HG03442 (cell line): ENCODE results near the gene GLMN.
"Not testable (repeated sequence)": the region's sequence is repeated elsewhere in the genome, so short reads cannot be mapped to it uniquely, and the experiment has no call there.

Source experiments
- ATAC-seq: cut with Tn5 transposase; IDR thresholded peaks from one replicate; pipeline ENCODE4 v1.9.1; 2021; ENCODE audit warnings: mild to moderate bottlenecking, moderate library complexity; ENCODE audit not compliant: unreplicated experiment

The GLMN gene

GRCh38 chr1:92301021-92301420 is 2.2 kb upstream of the GLMN start:
- ATAC-seq = no peak

- no peak for ATAC-seq
These were observed 827 bp upstream of the GLMN start for GRCh38 chr1:92299477-92300150.

- ATAC-seq = no peak
These were observed 594 bp downstream of the GLMN start for GRCh38 chr1:92298213-92298572.

GRCh38 chr1:92291372-92291999 is 7.3 kb downstream of the GLMN start:
- ATAC-seq = no peak

GRCh38 chr1:92281411-92281810 is 17.4 kb downstream of the GLMN start:
- not testable (repeated sequence) for ATAC-seq

GRCh38 chr1:92279781-92280180 is 19.0 kb downstream of the GLMN start:
- ATAC-seq = not testable (repeated sequence)

- ATAC-seq = no peak
These were observed 21.6 kb downstream of the GLMN start for GRCh38 chr1:92277105-92277723.

- ATAC-seq = no peak
These were observed 22.7 kb downstream of the GLMN start for GRCh38 chr1:92276082-92276481.

GRCh38 chr1:92274939-92275338 is 23.8 kb downstream of the GLMN start:
- no peak for ATAC-seq

GRCh38 chr1:92273039-92273438 is 25.7 kb downstream of the GLMN start:
- ATAC-seq = no peak

GRCh38 chr1:92262516-92262915 is 36.3 kb downstream of the GLMN start:
- ATAC-seq = no peak

GRCh38 chr1:92259350-92259749 is 39.4 kb downstream of the GLMN start:
- no peak for ATAC-seq

- not testable (repeated sequence) for ATAC-seq
These were observed 44.1 kb downstream of the GLMN start for GRCh38 chr1:92254714-92255113.

GRCh38 chr1:92244376-92244775 is 54.4 kb downstream of the GLMN start:
- ATAC-seq = no peak

GRCh38 chr1:92240034-92240433 is 58.8 kb downstream of the GLMN start:
- no peak for ATAC-seq

- ATAC-seq = no peak
These were observed 68.1 kb downstream of the GLMN start for GRCh38 chr1:92230736-92231135.

GRCh38 chr1:92228401-92228800 is 70.4 kb downstream of the GLMN start:
- ATAC-seq = no peak

- ATAC-seq = no peak
These were observed 79.8 kb downstream of the GLMN start for GRCh38 chr1:92219028-92219427.

GRCh38 chr1:92218559-92218958 is 80.2 kb downstream of the GLMN start:
- ATAC-seq = no peak

- ATAC-seq = no peak
These were observed 81.1 kb downstream of the GLMN start, which contains the start of gene C1orf146 for GRCh38 chr1:92217721-92218120. C1orf146 (plus strand) TSS chr1:92217915; CDS start chr1:92231421, 13,506 bp downstream.

GRCh38 chr1:92211166-92211565 is 87.6 kb downstream of the GLMN start:
- no peak for ATAC-seq

GRCh38 chr1:92210701-92211100 is 88.1 kb downstream of the GLMN start:
- ATAC-seq = no peak
